H9 (cell line): ENCODE measurements around the gene SETBP1. TPM values are rescaled to one million over a fixed set of nuclear protein-coding genes. Genes with fewer than 3 reads are reported as not detected.

Experiments
- DNase-seq: peaks from one replicate; pipeline ENCODE4 v3.0.0-alpha.2; 2017
- H2AFZ ChIP-seq: one replicate; pipeline ENCODE4 v1.6.1; 2013; ENCODE audit warnings: mild to moderate bottlenecking, low read length, control low read depth, moderate library complexity
- H2AK5ac ChIP-seq: 2 replicates; pipeline ENCODE4 v1.6.1; 2013; ENCODE audit warnings: low read length, control low read depth, mixed read lengths; ENCODE audit not compliant: insufficient read length
- H2BK120ac ChIP-seq: one replicate; pipeline ENCODE4 v1.6.1; 2013; ENCODE audit warnings: low read depth, mild to moderate bottlenecking, low read length, control low read depth, inconsistent platforms; ENCODE audit not compliant: poor library complexity, severe bottlenecking
- H2BK12ac ChIP-seq: 2 replicates; pipeline ENCODE4 v1.6.1; 2013; ENCODE audit warnings: low read length, control low read depth, mixed read lengths, low read depth; ENCODE audit not compliant: insufficient read length
- H2BK15ac ChIP-seq: 2 replicates; pipeline ENCODE4 v1.6.1; 2013; ENCODE audit warnings: low read depth, low read length, control low read depth
- H2BK20ac ChIP-seq: one replicate; pipeline ENCODE4 v1.6.1; 2013; ENCODE audit warnings: low read depth, mild to moderate bottlenecking, low read length, control low read depth, inconsistent platforms; ENCODE audit not compliant: poor library complexity, severe bottlenecking
- H2BK5ac ChIP-seq: 2 replicates; pipeline ENCODE4 v1.6.1; 2013; ENCODE audit warnings: low read length, control low read depth, mixed read lengths; ENCODE audit not compliant: insufficient read length
- H3K14ac ChIP-seq: 2 replicates; pipeline ENCODE4 v1.6.1; 2013; ENCODE audit warnings: low read length, control low read depth; ENCODE audit not compliant: insufficient read depth
- H3K18ac ChIP-seq: 2 replicates; pipeline ENCODE4 v1.6.1; 2013; ENCODE audit warnings: low read depth, mild to moderate bottlenecking, mixed read lengths, low read length, control low read depth; ENCODE audit not compliant: insufficient read length
- H3K23ac ChIP-seq: 2 replicates; pipeline ENCODE4 v1.6.1; 2013; ENCODE audit warnings: low read length, control low read depth, mixed read lengths, low read depth; ENCODE audit not compliant: insufficient read length
- H3K23me2 ChIP-seq: 2 replicates; pipeline ENCODE4 v1.6.1; 2013; ENCODE audit warnings: low read depth, mild to moderate bottlenecking, mixed read lengths, low read length, control low read depth; ENCODE audit not compliant: insufficient read length, poor library complexity, severe bottlenecking
- H3K27ac ChIP-seq: 2 replicates; pipeline ENCODE4 v1.5.1; 2013; ENCODE audit warnings: low read length, control low read depth, mixed read lengths, low read depth; ENCODE audit not compliant: insufficient read length
- H3K27me3 ChIP-seq: 2 replicates; pipeline ENCODE4 v1.6.1; 2013; ENCODE audit warnings: low read length, control low read depth, inconsistent platforms; ENCODE audit not compliant: insufficient read depth
- H3K4ac ChIP-seq: 2 replicates; pipeline ENCODE4 v1.6.1; 2013; ENCODE audit warnings: low read depth, mild to moderate bottlenecking, control low read depth, inconsistent platforms, low read length, moderate library complexity
- H3K4me1 ChIP-seq: 2 replicates; pipeline ENCODE4 v1.6.1; 2013; ENCODE audit warnings: low read length, control low read depth, inconsistent platforms; ENCODE audit not compliant: insufficient read depth
- H3K4me2 ChIP-seq: 2 replicates; pipeline ENCODE4 v1.6.1; 2013; ENCODE audit warnings: low read length, control low read depth, mixed read lengths; ENCODE audit not compliant: insufficient read length, insufficient read depth
- H3K56ac ChIP-seq: 2 replicates; pipeline ENCODE4 v1.6.1; 2013; ENCODE audit warnings: low read depth, mild to moderate bottlenecking, mixed read lengths, low read length, control low read depth; ENCODE audit not compliant: insufficient read length
- H3K79me1 ChIP-seq: 2 replicates; pipeline ENCODE4 v1.6.1; 2013; ENCODE audit warnings: low read depth, mild to moderate bottlenecking, moderate library complexity, low read length, control low read depth, inconsistent platforms; ENCODE audit not compliant: insufficient read depth, poor library complexity, severe bottlenecking
- H3K79me2 ChIP-seq: 2 replicates; pipeline ENCODE4 v1.6.1; 2013; ENCODE audit warnings: low read length, control low read depth, inconsistent platforms; ENCODE audit not compliant: insufficient read depth
- H3K9ac ChIP-seq: 2 replicates; pipeline ENCODE4 v1.6.1; 2013; ENCODE audit warnings: low read length, control low read depth, mixed read lengths; ENCODE audit not compliant: insufficient read length; ENCODE audit errors: extremely low read depth
- H3K9me3 ChIP-seq: one replicate; pipeline ENCODE4 v1.6.1; 2013; ENCODE audit warnings: low read depth, low read length, inconsistent platforms; ENCODE audit not compliant: control insufficient read depth
- H3T11ph ChIP-seq: one replicate; pipeline ENCODE4 v1.6.1; 2013; ENCODE audit warnings: mild to moderate bottlenecking, low read length, control low read depth, inconsistent platforms
- H4K20me1 ChIP-seq: one replicate; pipeline ENCODE4 v1.6.1; 2013; ENCODE audit not compliant: control insufficient read depth, insufficient read length, insufficient read depth
- H4K5ac ChIP-seq: 2 replicates; pipeline ENCODE4 v1.6.1; 2013; ENCODE audit warnings: low read depth, mild to moderate bottlenecking, mixed read lengths, low read length, control low read depth; ENCODE audit not compliant: insufficient read length
- H4K8ac ChIP-seq: replicated peaks from 2 replicates; pipeline ENCODE4 v1.6.1; 2013; ENCODE audit warnings: low read length, control low read depth, mixed read lengths, low read depth; ENCODE audit not compliant: insufficient read length
- H4K91ac ChIP-seq: 2 replicates; pipeline ENCODE4 v1.6.1; 2013; ENCODE audit warnings: low read depth, mild to moderate bottlenecking, moderate library complexity, mixed read lengths, low read length, control low read depth; ENCODE audit not compliant: insufficient read length
- H3K27ac Mint-ChIP-seq, 3 experiments: 2 replicates in 2 of 3; 3 replicates in 1 of 3; pipeline ENCODE4 v1.8.0; 2020 to 2021; ENCODE audit warnings: mixed read lengths in 3 of 3, mild to moderate bottlenecking in 1 of 3, moderate library complexity in 1 of 3
- H3K27me3 Mint-ChIP-seq: 2 replicates; pipeline ENCODE4 v1.8.0; 2021; ENCODE audit warnings: low read depth, mild to moderate bottlenecking, moderate library complexity, mixed read lengths
- H3K36me3 Mint-ChIP-seq, 3 experiments: 2 replicates in 2 of 3; 3 replicates in 1 of 3; pipeline ENCODE4 v1.8.0; 2020 to 2021; ENCODE audit warnings: low read depth in 3 of 3, mixed read lengths in 3 of 3; ENCODE audit not compliant: insufficient read depth in 1 of 3
- H3K4me1 Mint-ChIP-seq, 2 experiments: 2 replicates each; pipeline ENCODE4 v1.8.0; 2020; ENCODE audit warnings: mixed read lengths in 2 of 2
- H3K4me3 Mint-ChIP-seq, 2 experiments: 2 replicates in 1 of 2; 3 replicates in 1 of 2; pipeline ENCODE4 v1.8.0; 2020 to 2021; ENCODE audit warnings: mild to moderate bottlenecking in 2 of 2, mixed read lengths in 2 of 2, moderate library complexity in 1 of 2
- H3K9me3 Mint-ChIP-seq, 2 experiments: 2 replicates in 1 of 2; 3 replicates in 1 of 2; pipeline ENCODE4 v1.8.0; 2020; ENCODE audit warnings: mild to moderate bottlenecking in 2 of 2, mixed read lengths in 2 of 2, moderate library complexity in 1 of 2
- CTCF ChIP-seq: fragments of 200-600 bp; sonication (generic); conservative IDR thresholded peaks from 3 replicates; pipeline ENCODE4 v1.8.0; 2021; ENCODE audit warnings: antibody characterized with exemption, mild to moderate bottlenecking
- WGBS: extraction: QIAGEN DNeasy Blood & Tissue Kit; methylation state at CpG from one replicate; pipeline ENCODE4 v1.1.7; 2013; ENCODE audit warnings: missing lambda C conversion rate, low lambda C conversion rate, mixed read lengths; ENCODE audit not compliant: insufficient read length; ENCODE audit errors: extremely low coverage; 5-methylcytosine and 5-hydroxymethylcytosine counted together
- total RNA-seq: library from RNA; stranded (reverse); gene quantifications from 2 replicates; pipeline ENCODE4 v1.2.1, GENCODE V29; 2021

Gene SETBP1
- total RNA-seq, 1 experiment from 2014 or later: 4.6 TPM

DNA sequence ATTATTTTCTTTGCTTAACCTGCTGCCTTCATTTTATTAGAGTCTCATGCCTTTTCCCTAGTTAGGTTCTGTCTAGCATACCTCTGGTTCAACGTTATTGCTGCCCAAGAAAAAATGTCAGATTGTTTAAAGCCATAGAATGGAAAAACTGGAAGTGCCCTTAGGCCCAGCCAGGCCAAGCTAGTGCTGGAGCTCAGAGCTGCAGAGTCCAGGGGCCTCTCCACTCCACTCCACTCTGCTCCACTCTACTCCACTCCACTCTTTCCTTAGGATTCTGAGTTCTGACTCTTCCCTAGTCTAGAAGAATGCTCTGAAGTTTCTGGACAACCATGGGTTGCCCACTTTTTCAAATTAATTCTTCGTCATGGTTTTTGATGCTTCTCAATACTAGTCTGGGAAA lies 155.6 kb downstream of the SETBP1 start:
- H3K4ac ChIP-seq: no peak overlapping the region
- H3K27me3 ChIP-seq: no peaks in the 10 kb centered on the region
- H3K4me1 ChIP-seq: peaks cover 12% of the 10 kb centered on the region; the same call in 1 of the 2 replicates
- no peak for DNase-seq
- no peak overlapping the region for H2AK5ac ChIP-seq
- no peaks in the 10 kb centered on the region for H3K9me3 Mint-ChIP-seq
- H3K18ac ChIP-seq: no peak overlapping the region
- no peak overlapping the region for H2AFZ ChIP-seq
- no peak overlapping the region for H4K91ac ChIP-seq
- H3K4me1 Mint-ChIP-seq: peaks cover 55 to 59% of the 10 kb centered on the region in 2 experiments
- no peaks in the 10 kb centered on the region for H4K20me1 ChIP-seq
- H3K27ac ChIP-seq: no peak overlapping the region
- H4K5ac ChIP-seq: no peak overlapping the region
- H3K27me3 Mint-ChIP-seq: no peaks in the 10 kb centered on the region
- H3K9me3 ChIP-seq: no peaks in the 10 kb centered on the region
- H4K8ac ChIP-seq: no peak overlapping the region
- H2BK15ac ChIP-seq: no peak overlapping the region
- H3K23ac ChIP-seq: no peak overlapping the region
- no peak overlapping the region for H3K9ac ChIP-seq
- no peaks in the 10 kb centered on the region for H3K79me2 ChIP-seq
- H3T11ph ChIP-seq: no peak overlapping the region
- no peak overlapping the region for H3K56ac ChIP-seq
- H2BK5ac ChIP-seq: no peak overlapping the region
- no peak overlapping the region for H2BK120ac ChIP-seq
- no peak overlapping the region for H3K4me2 ChIP-seq
- H2BK20ac ChIP-seq: no peak overlapping the region
- H2BK12ac ChIP-seq: no peak overlapping the region
- no CpG with 5 or more reads among the region's 2 CpGs for WGBS
- H3K4me3 Mint-ChIP-seq: no peak overlapping the region
- no peak for TF ChIP-seq CTCF
- no peaks in the 10 kb centered on the region for H3K23me2 ChIP-seq
- no peak overlapping the region for H3K27ac Mint-ChIP-seq
- no peak overlapping the region for H3K14ac ChIP-seq
- H3K79me1 ChIP-seq: no peaks in the 10 kb centered on the region
- no peaks in the 10 kb centered on the region; a peak in 1 of 7 replicates for H3K36me3 Mint-ChIP-seq
